ENCODE results near the gene FRMD4B.

DNA sequence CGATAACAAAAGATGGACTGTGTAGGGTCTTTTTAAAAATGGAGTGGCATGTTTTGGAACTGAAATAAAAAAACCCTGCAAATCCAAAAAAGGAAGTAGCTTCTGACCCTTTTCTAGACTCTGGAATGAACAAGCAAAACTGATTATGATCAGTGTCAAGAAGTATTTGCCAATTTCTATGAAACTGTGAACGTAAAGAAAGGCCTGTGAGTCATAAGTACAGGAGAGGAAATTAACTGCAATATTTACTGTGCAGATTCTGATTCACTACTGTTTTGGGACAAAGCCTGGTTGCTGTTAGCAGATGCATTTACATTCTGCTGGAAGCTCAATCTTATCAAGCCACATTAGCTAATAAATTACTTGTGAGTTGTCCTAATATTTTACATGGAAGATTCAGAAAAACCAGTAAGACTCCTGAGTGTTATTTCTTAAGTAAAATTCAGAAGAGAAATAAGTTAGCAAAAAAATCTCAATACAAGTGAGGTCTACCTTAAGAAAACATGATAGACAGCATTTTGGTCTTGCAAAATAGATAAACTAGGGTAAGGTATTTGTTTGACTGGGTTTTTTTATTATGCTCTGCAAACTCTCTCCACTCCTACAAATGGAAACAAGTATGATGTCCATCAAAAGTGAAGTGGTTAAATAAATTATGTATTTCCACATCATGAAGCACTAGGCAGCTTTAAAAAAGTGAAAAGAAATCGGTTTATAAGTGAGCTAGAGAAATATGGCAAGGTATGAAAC is 173.3 kb downstream of the FRMD4B start:
- TF ChIP-seq EP300 (IDR thresholded peaks at IDR 0.05) (no peak), POLR2A (IDR thresholded peaks at IDR 0.05) (no peak), POLR2AphosphoS5 (IDR thresholded peaks at IDR 0.05) (no peak)
- TF ChIP-seq, protein P1, sequence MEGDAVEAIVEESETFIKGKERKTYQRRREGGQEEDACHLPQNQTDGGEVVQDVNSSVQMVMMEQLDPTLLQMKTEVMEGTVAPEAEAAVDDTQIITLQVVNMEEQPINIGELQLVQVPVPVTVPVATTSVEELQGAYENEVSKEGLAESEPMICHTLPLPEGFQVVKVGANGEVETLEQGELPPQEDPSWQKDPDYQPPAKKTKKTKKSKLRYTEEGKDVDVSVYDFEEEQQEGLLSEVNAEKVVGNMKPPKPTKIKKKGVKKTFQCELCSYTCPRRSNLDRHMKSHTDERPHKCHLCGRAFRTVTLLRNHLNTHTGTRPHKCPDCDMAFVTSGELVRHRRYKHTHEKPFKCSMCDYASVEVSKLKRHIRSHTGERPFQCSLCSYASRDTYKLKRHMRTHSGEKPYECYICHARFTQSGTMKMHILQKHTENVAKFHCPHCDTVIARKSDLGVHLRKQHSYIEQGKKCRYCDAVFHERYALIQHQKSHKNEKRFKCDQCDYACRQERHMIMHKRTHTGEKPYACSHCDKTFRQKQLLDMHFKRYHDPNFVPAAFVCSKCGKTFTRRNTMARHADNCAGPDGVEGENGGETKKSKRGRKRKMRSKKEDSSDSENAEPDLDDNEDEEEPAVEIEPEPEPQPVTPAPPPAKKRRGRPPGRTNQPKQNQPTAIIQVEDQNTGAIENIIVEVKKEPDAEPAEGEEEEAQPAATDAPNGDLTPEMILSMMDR (IDR thresholded peaks at IDR 0.05): no peak
